ENCODE results near the gene RHBDL1. TPM values are rescaled to one million over a fixed set of nuclear protein-coding genes. Genes with fewer than 3 reads are reported as not detected.

The RHBDL1 gene
- total RNA-seq, 1 experiment from 2014 or later: 1.7 TPM

GRCh38 chr16:670485-671352, 4.8 kb upstream of the RHBDL1 start:
- BruUV-seq (replicated peaks): no TSS peak
- H3F3A ChIP-seq (ENCODE audit: low read length, unreplicated experiment): no peaks in the 10 kb centered on the region
- H4K20me1 ChIP-seq (ENCODE audit: low read length): no peaks in the 10 kb centered on the region
- no peak overlapping the region for H3K9ac ChIP-seq (ENCODE audit: low read length)
- H2AFZ ChIP-seq (ENCODE audit: low read length): no peak overlapping the region
- H3K36me3 ChIP-seq (ENCODE audit: low read depth, low read length): peaks cover 6% of the 10 kb centered on the region; the same call in 1 of the 2 replicates
- ChIA-PET POLR2A (ENCODE audit: unreplicated experiment) (no interaction called here), CTCF (no interaction called here)
- H3K9me2 ChIP-seq (replicated peaks; ENCODE audit: low read length): no peaks in the 10 kb centered on the region
- DNase-seq (no peak), ATAC-seq (no peak)
- TF ChIP-seq EZH2phosphoT487 (IDR thresholded peaks at IDR 0.05; ENCODE audit: borderline replicate concordance, low read length) (no peak), CTCF (conservative IDR thresholded peaks at IDR 0.05; ENCODE audit: low read depth, low read length) (no peak), EZH2 (IDR thresholded peaks at IDR 0.05; ENCODE audit: low read length, unreplicated experiment) (no peak)
- intact Hi-C loops (cut with micrococcal nuclease): no loop called here
- H3K27me3 ChIP-seq (ENCODE audit: low read length): no peaks in the 10 kb centered on the region
- no peak overlapping the region for H3K4me3 ChIP-seq (ENCODE audit: low read length)
- no peaks in the 10 kb centered on the region for H3K9me3 ChIP-seq (ENCODE audit: low read length)
- no peaks in the 10 kb centered on the region for H3K4me1 ChIP-seq (ENCODE audit: insufficient read depth, low read length)
- H3K4me2 ChIP-seq (ENCODE audit: low read length): no peak overlapping the region
- peaks cover 22% of the 10 kb centered on the region for H3K79me2 ChIP-seq (ENCODE audit: low read length)
- H3K27ac ChIP-seq (ENCODE audit: low read length): no peak overlapping the region

GRCh38 chr16:671353-672131, 3.9 kb upstream of the RHBDL1 start:
- H3F3A ChIP-seq (ENCODE audit: low read length, unreplicated experiment): no peaks in the 10 kb centered on the region
- peaks cover 6% of the 10 kb centered on the region; the same call in 1 of the 2 replicates for H3K36me3 ChIP-seq (ENCODE audit: low read depth, low read length)
- no peak overlapping the region for H2AFZ ChIP-seq (ENCODE audit: low read length)
- H3K27ac ChIP-seq (ENCODE audit: low read length): no peak overlapping the region
- CTCF ChIA-PET: no interaction called here
- no peaks in the 10 kb centered on the region for H3K4me1 ChIP-seq (ENCODE audit: insufficient read depth, low read length)
- H3K27me3 ChIP-seq (ENCODE audit: low read length): no peaks in the 10 kb centered on the region
- intact Hi-C loops (cut with micrococcal nuclease): no loop called here
- H3K9ac ChIP-seq (ENCODE audit: low read length): no peak overlapping the region
- H3K9me3 ChIP-seq (ENCODE audit: low read length): no peaks in the 10 kb centered on the region
- no peak overlapping the region for H3K4me2 ChIP-seq (ENCODE audit: low read length)
- H4K20me1 ChIP-seq (ENCODE audit: low read length): no peaks in the 10 kb centered on the region
- H3K79me2 ChIP-seq (ENCODE audit: low read length): peaks cover 22% of the 10 kb centered on the region
- DNase-seq (no peak), ATAC-seq (no peak)
- BruUV-seq (replicated peaks): no TSS peak
- TF ChIP-seq CTCF (conservative IDR thresholded peaks at IDR 0.05; ENCODE audit: low read depth, low read length) (no peak), EZH2 (IDR thresholded peaks at IDR 0.05; ENCODE audit: low read length, unreplicated experiment) (no peak)
- no peak overlapping the region for H3K4me3 ChIP-seq (ENCODE audit: low read length)
- no peaks in the 10 kb centered on the region for H3K9me2 ChIP-seq (replicated peaks; ENCODE audit: low read length)
- POLR2A ChIA-PET (ENCODE audit: unreplicated experiment): no interaction called here

GRCh38 chr16:672371-672770, 3.1 kb upstream of the RHBDL1 start:
- peaks cover 6% of the 10 kb centered on the region; the same call in 1 of the 2 replicates for H3K36me3 ChIP-seq (ENCODE audit: low read depth, low read length)
- ChIA-PET CTCF (no interaction called here), POLR2A (ENCODE audit: unreplicated experiment) (no interaction called here)
- H3K9me2 ChIP-seq (replicated peaks; ENCODE audit: low read length): no peaks in the 10 kb centered on the region
- H3F3A ChIP-seq (ENCODE audit: low read length, unreplicated experiment): no peaks in the 10 kb centered on the region
- no peak overlapping the region for H3K9ac ChIP-seq (ENCODE audit: low read length)
- H3K4me3 ChIP-seq (ENCODE audit: low read length): no peak overlapping the region
- no peak overlapping the region for H2AFZ ChIP-seq (ENCODE audit: low read length)
- H3K9me3 ChIP-seq (ENCODE audit: low read length): no peaks in the 10 kb centered on the region
- ATAC-seq (no peak), DNase-seq (no peak)
- no peak overlapping the region for H3K27ac ChIP-seq (ENCODE audit: low read length)
- TF ChIP-seq EZH2phosphoT487 (IDR thresholded peaks at IDR 0.05; ENCODE audit: borderline replicate concordance, low read length) (no peak), EZH2 (IDR thresholded peaks at IDR 0.05; ENCODE audit: low read length, unreplicated experiment) (no peak), CTCF (conservative IDR thresholded peaks at IDR 0.05; ENCODE audit: low read depth, low read length) (no peak)
- no peaks in the 10 kb centered on the region for H3K27me3 ChIP-seq (ENCODE audit: low read length)
- BruUV-seq (replicated peaks): no TSS peak
- H3K79me2 ChIP-seq (ENCODE audit: low read length): peaks cover 22% of the 10 kb centered on the region
- H3K4me1 ChIP-seq (ENCODE audit: insufficient read depth, low read length): no peaks in the 10 kb centered on the region
- intact Hi-C loops (cut with micrococcal nuclease): no loop called here
- no peak overlapping the region for H3K4me2 ChIP-seq (ENCODE audit: low read length)
- H4K20me1 ChIP-seq (ENCODE audit: low read length): no peaks in the 10 kb centered on the region

All from PC-3 (cell line).